Amygdala (tissue), 56 donors: ENCODE data around the gene CAVIN3.
"Not testable (repeated sequence)": the region's sequence is repeated elsewhere in the genome, so short reads cannot be mapped to it uniquely, and the experiment has no call there.

Source experiments
- DNase-seq, 56 donors: peaks; one replicate each; lab custom pipeline; 2025; lab: John Stamatoyannopoulos, UW

Gene CAVIN3

GRCh38 chr11:6326985-6327384 lies 6.7 kb upstream of the CAVIN3 start:
- no peak for DNase-seq

- DNase-seq: no peak
Observed at GRCh38 chr11:6326303-6326702, 6.0 kb upstream of the CAVIN3 start.

- no peak for DNase-seq
Observed at GRCh38 chr11:6323291-6323905, 3.1 kb upstream of the CAVIN3 start.

GRCh38 chr11:6321961-6322362 lies 1.7 kb upstream of the CAVIN3 start:
- DNase-seq: no peak

- no peak for DNase-seq
Observed at GRCh38 chr11:6321356-6321755, 1.1 kb upstream of the CAVIN3 start.

GRCh38 chr11:6319704-6320410 lies 444 bp downstream of the CAVIN3 start:
- DNase-seq: peak in 8 of 56 donors; percentile 4 to 33 (median 18)

GRCh38 chr11:6319001-6319703 lies 1.1 kb downstream of the CAVIN3 start:
- no peak for DNase-seq

GRCh38 chr11:6318204-6318603 lies 2.1 kb downstream of the CAVIN3 start:
- no peak for DNase-seq

GRCh38 chr11:6315811-6316425 lies 4.4 kb downstream of the CAVIN3 start:
- peak in 18 of 56 donors; percentile 4 to 41 (median 19) for DNase-seq

GRCh38 chr11:6312106-6312505 lies 8.2 kb downstream of the CAVIN3 start:
- no peak for DNase-seq

- no peak for DNase-seq
Observed at GRCh38 chr11:6307876-6308275, 12.4 kb downstream of the CAVIN3 start.

GRCh38 chr11:6305297-6305696 lies 15.0 kb downstream of the CAVIN3 start:
- DNase-seq: no peak

GRCh38 chr11:6303661-6304060 lies 16.6 kb downstream of the CAVIN3 start:
- DNase-seq: no peak

GRCh38 chr11:6301096-6301495 lies 19.2 kb downstream of the CAVIN3 start:
- no peak for DNase-seq

- no peak for DNase-seq
Observed at GRCh38 chr11:6300325-6300724, 20.0 kb downstream of the CAVIN3 start.

GRCh38 chr11:6298605-6299004 lies 21.7 kb downstream of the CAVIN3 start:
- no peak for DNase-seq

- no peak for DNase-seq
Observed at GRCh38 chr11:6297831-6298230, 22.5 kb downstream of the CAVIN3 start.

GRCh38 chr11:6285019-6285418 lies 35.3 kb downstream of the CAVIN3 start:
- no peak for DNase-seq

- no peak for DNase-seq
Observed at GRCh38 chr11:6284250-6284649, 36.1 kb downstream of the CAVIN3 start.

- no peak for DNase-seq
Observed at GRCh38 chr11:6283453-6284023, 36.8 kb downstream of the CAVIN3 start.

- not testable (repeated sequence) for DNase-seq
Observed at GRCh38 chr11:6280809-6281208, 39.5 kb downstream of the CAVIN3 start.
